ENCODE results near the gene SPZ1.

GRCh38 chr5:80299601-80300000, 20.2 kb upstream of the SPZ1 start:
- TF ChIP-seq JUND (IDR thresholded peaks at IDR 0.05) (no peak), POLR2A (IDR thresholded peaks at IDR 0.05; ENCODE audit: borderline replicate concordance, extremely low read depth, insufficient read depth, insufficient read length) (no peak), CTCF (IDR thresholded peaks at IDR 0.05 in 2 of 3, conservative IDR thresholded peaks at IDR 0.05 in 1 of 3; ENCODE audit: borderline replicate concordance in 1 of 3, insufficient read depth in 1 of 3, low read depth in 2 of 3, low read length in 2 of 3) (no peak), EZH2 (IDR thresholded peaks at IDR 0.05) (no peak), MAX (IDR thresholded peaks at IDR 0.05) (no peak), EGR1 (IDR thresholded peaks at IDR 0.05; ENCODE audit: low read depth) (no peak), POLR2AphosphoS5 (IDR thresholded peaks at IDR 0.05; ENCODE audit: low read depth, low read length) (no peak), SIN3A (IDR thresholded peaks at IDR 0.05; ENCODE audit: low read depth) (no peak), RAD21 (IDR thresholded peaks at IDR 0.05; ENCODE audit: low read depth) (no peak), SRF (IDR thresholded peaks at IDR 0.05; ENCODE audit: low read depth) (no peak), CEBPB (IDR thresholded peaks at IDR 0.05; ENCODE audit: low read depth) (no peak)

All from HCT116 (cell line).